ENCODE measurements around the gene VRK1.

VRK1 gene

GRCh38 chr14:96830946-96831345 is 33.8 kb downstream of the VRK1 start:
- TF ChIP-seq RAD21 (IDR thresholded peaks at IDR 0.05; ENCODE audit: low read depth) (no peak), CEBPB (IDR thresholded peaks at IDR 0.05) (no peak), ZBTB7A (IDR thresholded peaks at IDR 0.05; ENCODE audit: low read depth) (no peak), REST (IDR thresholded peaks at IDR 0.05; ENCODE audit: low read depth) (no peak), EGR1 (IDR thresholded peaks at IDR 0.05) (no peak), MAX (IDR thresholded peaks at IDR 0.05) (no peak), USF1 (IDR thresholded peaks at IDR 0.05) (no peak), NFIC (IDR thresholded peaks at IDR 0.05) (no peak), EP300 (IDR thresholded peaks at IDR 0.05; ENCODE audit: borderline replicate concordance) (no peak), TEAD4 (IDR thresholded peaks at IDR 0.05) (no peak), TAF1 (IDR thresholded peaks at IDR 0.05; ENCODE audit: low read depth) (no peak), TCF12 (IDR thresholded peaks at IDR 0.05; ENCODE audit: low read depth) (no peak)

- no peak for TF ChIP-seq EGR1 (IDR thresholded peaks at IDR 0.05)
- TF ChIP-seq REST (IDR thresholded peaks at IDR 0.05; ENCODE audit: low read depth) = no peak
- no peak for TF ChIP-seq CREB1 (IDR thresholded peaks at IDR 0.05; ENCODE audit: low read depth)
- TF ChIP-seq TCF12 (IDR thresholded peaks at IDR 0.05; ENCODE audit: low read depth) = no peak
- no peak for TF ChIP-seq RAD21 (IDR thresholded peaks at IDR 0.05; ENCODE audit: low read depth)
- no peak for TF ChIP-seq NFIC (IDR thresholded peaks at IDR 0.05)
- no peak for TF ChIP-seq EP300 (IDR thresholded peaks at IDR 0.05; ENCODE audit: borderline replicate concordance)
- TF ChIP-seq YY1 (IDR thresholded peaks at IDR 0.05; ENCODE audit: low read depth) = no peak
- TF ChIP-seq CEBPB (IDR thresholded peaks at IDR 0.05) = no peak
- TF ChIP-seq ZBTB7A (IDR thresholded peaks at IDR 0.05; ENCODE audit: low read depth) = no peak
- no peak for TF ChIP-seq FOXM1 (IDR thresholded peaks at IDR 0.05; ENCODE audit: borderline replicate concordance, low read depth)
- no peak for TF ChIP-seq USF1 (IDR thresholded peaks at IDR 0.05)
- no peak for TF ChIP-seq TEAD4 (IDR thresholded peaks at IDR 0.05)
- no peak for TF ChIP-seq TAF1 (IDR thresholded peaks at IDR 0.05; ENCODE audit: low read depth)
- TF ChIP-seq MAX (IDR thresholded peaks at IDR 0.05) = no peak
Observed at GRCh38 chr14:96832351-96832750, 35.2 kb downstream of the VRK1 start.

GRCh38 chr14:96838449-96838848 is 41.3 kb downstream of the VRK1 start:
- no peak for TF ChIP-seq TCF12 (IDR thresholded peaks at IDR 0.05; ENCODE audit: low read depth)
- no peak for TF ChIP-seq EP300 (IDR thresholded peaks at IDR 0.05; ENCODE audit: borderline replicate concordance)
- TF ChIP-seq NFIC (IDR thresholded peaks at IDR 0.05) = no peak
- no peak for TF ChIP-seq REST (IDR thresholded peaks at IDR 0.05; ENCODE audit: low read depth)
- TF ChIP-seq TAF1 (IDR thresholded peaks at IDR 0.05; ENCODE audit: low read depth) = no peak
- TF ChIP-seq USF1 (IDR thresholded peaks at IDR 0.05) = no peak
- TF ChIP-seq CEBPB (IDR thresholded peaks at IDR 0.05) = no peak
- TF ChIP-seq MAX (IDR thresholded peaks at IDR 0.05) = no peak
- no peak for TF ChIP-seq RAD21 (IDR thresholded peaks at IDR 0.05; ENCODE audit: low read depth)
- no peak for TF ChIP-seq EGR1 (IDR thresholded peaks at IDR 0.05)
- TF ChIP-seq YY1 (IDR thresholded peaks at IDR 0.05; ENCODE audit: low read depth) = no peak
- no peak for TF ChIP-seq CREB1 (IDR thresholded peaks at IDR 0.05; ENCODE audit: low read depth)
- TF ChIP-seq ZBTB7A (IDR thresholded peaks at IDR 0.05; ENCODE audit: low read depth) = no peak
- no peak for TF ChIP-seq TEAD4 (IDR thresholded peaks at IDR 0.05)
- TF ChIP-seq FOXM1 (IDR thresholded peaks at IDR 0.05; ENCODE audit: borderline replicate concordance, low read depth) = no peak

GRCh38 chr14:96839251-96839650 is 42.1 kb downstream of the VRK1 start:
- TF ChIP-seq MAX (IDR thresholded peaks at IDR 0.05) (no peak), EGR1 (IDR thresholded peaks at IDR 0.05) (no peak), NFIC (IDR thresholded peaks at IDR 0.05) (no peak), REST (IDR thresholded peaks at IDR 0.05; ENCODE audit: low read depth) (no peak), CREB1 (IDR thresholded peaks at IDR 0.05; ENCODE audit: low read depth) (no peak), TEAD4 (IDR thresholded peaks at IDR 0.05) (no peak), YY1 (IDR thresholded peaks at IDR 0.05; ENCODE audit: low read depth) (no peak), TCF12 (IDR thresholded peaks at IDR 0.05; ENCODE audit: low read depth) (no peak), CEBPB (IDR thresholded peaks at IDR 0.05) (no peak), FOXM1 (IDR thresholded peaks at IDR 0.05; ENCODE audit: borderline replicate concordance, low read depth) (no peak), RAD21 (IDR thresholded peaks at IDR 0.05; ENCODE audit: low read depth) (no peak), TAF1 (IDR thresholded peaks at IDR 0.05; ENCODE audit: low read depth) (no peak), ZBTB7A (IDR thresholded peaks at IDR 0.05; ENCODE audit: low read depth) (no peak), USF1 (IDR thresholded peaks at IDR 0.05) (no peak), EP300 (IDR thresholded peaks at IDR 0.05; ENCODE audit: borderline replicate concordance) (no peak)

Measured in Ishikawa (cell line).